Neural cell (in vitro differentiated cells): ENCODE data around the gene ANP32B. TPM values are rescaled to one million over a fixed set of nuclear protein-coding genes. Genes with fewer than 3 reads are reported as not detected.

Source experiments
- H2AFZ ChIP-seq: fragments of 200-600, 300-800 bp; sonication (generic), shearing (Covaris generic); 2 replicates; pipeline ENCODE4 v1.6.0; 2014; ENCODE audit warnings: low read depth, mild to moderate bottlenecking, antibody characterized with exemption, low read length, moderate library complexity
- H3F3A ChIP-seq: fragments of 200-600 bp; shearing (Covaris generic); 2 replicates; pipeline ENCODE4 v1.6.1; 2016; ENCODE audit warnings: mild to moderate bottlenecking, moderate library complexity, mixed read lengths, antibody characterized with exemption, low read length; ENCODE audit not compliant: insufficient read depth, poor library complexity, severe bottlenecking
- H3K27ac ChIP-seq: fragments of 200-600, 300-800 bp; sonication (generic), shearing (Covaris generic); 2 replicates; pipeline ENCODE4 v1.5.1; 2014; ENCODE audit warnings: mild to moderate bottlenecking, low read length, moderate library complexity
- H3K27me3 ChIP-seq: fragments of 300-800, 200-600 bp; sonication (generic), shearing (Covaris generic); 2 replicates; pipeline ENCODE4 v1.6.0; 2014; ENCODE audit warnings: mild to moderate bottlenecking, low read depth, low read length, moderate library complexity; ENCODE audit not compliant: insufficient read depth
- H3K36me3 ChIP-seq: fragments of 300-800, 200-600 bp; sonication (generic), shearing (Covaris generic); 2 replicates; pipeline ENCODE4 v1.5.1; 2014; ENCODE audit warnings: mild to moderate bottlenecking, antibody characterized with exemption, low read length, moderate library complexity; ENCODE audit not compliant: insufficient read depth
- H3K4me2 ChIP-seq: fragments of 300-800, 200-600 bp; sonication (generic), shearing (Covaris generic); 2 replicates; pipeline ENCODE4 v1.6.0; 2014; ENCODE audit warnings: mild to moderate bottlenecking, low read length
- H3K4me3 ChIP-seq: fragments of 300-800, 200-600 bp; sonication (generic), shearing (Covaris generic); 2 replicates; pipeline ENCODE4 v1.5.1; 2014; ENCODE audit warnings: mild to moderate bottlenecking, low read length, moderate library complexity
- H3K79me2 ChIP-seq: fragments of 200-600 bp; shearing (Covaris generic); replicated peaks from 2 replicates; pipeline ENCODE4 v1.6.0; 2014; ENCODE audit warnings: mild to moderate bottlenecking, low read length, moderate library complexity; ENCODE audit not compliant: insufficient read depth
- H3K9ac ChIP-seq: fragments of 300-800, 200-600 bp; sonication (generic), shearing (Covaris generic); 2 replicates; pipeline ENCODE4 v1.6.1; 2016; ENCODE audit warnings: mild to moderate bottlenecking, low read length, mixed read lengths
- H3K9me2 ChIP-seq: fragments of 200-600 bp; shearing (Covaris generic); 2 replicates; pipeline ENCODE4 v1.6.1; 2016; ENCODE audit warnings: mild to moderate bottlenecking, low read length, mixed read lengths; ENCODE audit not compliant: insufficient read depth
- H3K9me3 ChIP-seq: fragments of 200-600, 300-800 bp; sonication (generic), shearing (Covaris generic); 2 replicates; pipeline ENCODE4 v1.6.1; 2016; ENCODE audit warnings: mild to moderate bottlenecking, mixed run types, low read length, moderate library complexity, mixed read lengths
- H4K20me1 ChIP-seq: fragments of 200-600 bp; shearing (Covaris generic); 2 replicates; pipeline ENCODE4 v1.6.1; 2016; ENCODE audit warnings: mild to moderate bottlenecking, mixed run types; ENCODE audit not compliant: insufficient read depth
- EP300 ChIP-seq: fragments of 450-650 bp; conservative IDR thresholded peaks from 2 replicates; pipeline ENCODE4 v1.6.1; 2014; ENCODE audit warnings: antibody characterized with exemption, mild to moderate bottlenecking, moderate library complexity; ENCODE audit not compliant: poor library complexity, severe bottlenecking
- EZH2 ChIP-seq: fragments of 200-600, 300-800 bp; shearing (Covaris generic), sonication (generic); IDR thresholded peaks from 2 replicates; pipeline ENCODE4 v1.6.1; 2014; ENCODE audit warnings: antibody characterized with exemption, low read length, borderline replicate concordance, mild to moderate bottlenecking; ENCODE audit not compliant: insufficient read depth, poor library complexity, severe bottlenecking
- MXI1 ChIP-seq: fragments of 450-650 bp; conservative IDR thresholded peaks from 2 replicates; pipeline ENCODE4 v1.6.1; 2014; ENCODE audit warnings: antibody characterized with exemption, mild to moderate bottlenecking; ENCODE audit not compliant: poor library complexity, severe bottlenecking
- POLR2AphosphoS5 ChIP-seq: IDR thresholded peaks from 2 replicates; pipeline ENCODE4 v1.6.1; 2012
- RAD21 ChIP-seq: fragments of 450-650 bp; conservative IDR thresholded peaks from 2 replicates; pipeline ENCODE4 v1.6.1; 2014; ENCODE audit warnings: antibody characterized with exemption, mild to moderate bottlenecking, moderate library complexity
- SMC3 ChIP-seq: fragments of 450-650 bp; conservative IDR thresholded peaks from 2 replicates; pipeline ENCODE4 v1.6.1; 2014; ENCODE audit warnings: antibody characterized with exemption, mild to moderate bottlenecking, moderate library complexity; ENCODE audit not compliant: poor library complexity
- TAF1 ChIP-seq: IDR thresholded peaks from 2 replicates; pipeline ENCODE4 v1.6.1; 2012; ENCODE audit warnings: low read depth
- polyA plus RNA-seq: library from polyadenylated mRNA; depleted of rRNA; stranded (reverse); fragments of >200 nt; gene quantifications from 2 replicates; pipeline ENCODE4 v1.2.3, GENCODE V29; 2014
- TF ChIP-seq, protein P1 (sequence below): IDR thresholded peaks from 2 replicates; pipeline ENCODE4 v1.6.1; 2012; ENCODE audit warnings: borderline replicate concordance
- TF ChIP-seq, protein P2 (sequence below): fragments of 450-650 bp; IDR thresholded peaks from 2 replicates; pipeline ENCODE4 v1.5.1; 2014; ENCODE audit warnings: antibody characterized with exemption, mild to moderate bottlenecking, moderate library complexity; ENCODE audit not compliant: poor library complexity, severe bottlenecking

Gene ANP32B
- polyA plus RNA-seq, 1 donor from 2014 or later, result 4.1 TPM

DNA sequence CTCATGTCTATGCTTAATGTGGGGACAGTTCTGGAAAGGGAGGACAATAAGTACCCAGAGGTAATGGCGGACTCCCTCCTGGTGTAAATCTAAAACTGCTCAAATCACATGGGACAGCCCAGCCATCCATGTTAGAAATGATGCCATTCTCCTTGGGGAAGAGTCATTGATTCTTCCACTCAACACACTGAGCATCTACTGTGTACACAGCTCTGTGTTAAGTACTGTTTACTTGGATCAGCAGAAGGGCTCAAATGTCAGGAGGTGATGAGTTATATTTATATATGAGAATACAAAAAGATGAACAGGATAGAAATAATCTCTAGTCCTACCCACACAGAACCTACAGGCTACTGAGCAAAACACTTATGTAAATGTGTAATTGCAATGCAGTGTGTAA is 41.6 kb downstream of the ANP32B start:
- Histone ChIP-seq H3K9me3 (no peaks in the 10 kb centered on the region), H3K79me2 (no peaks in the 10 kb centered on the region), H3F3A (no peaks in the 10 kb centered on the region), H3K27me3 (no peaks in the 10 kb centered on the region), H3K9ac (no peak overlapping the region), H2AFZ (no peak overlapping the region), H3K4me2 (no peak overlapping the region), H3K27ac (no peak overlapping the region), H3K36me3 (no peaks in the 10 kb centered on the region), H4K20me1 (no peaks in the 10 kb centered on the region), H3K9me2 (no peaks in the 10 kb centered on the region), H3K4me3 (no peak overlapping the region)
- TF ChIP-seq POLR2AphosphoS5, result no peak
- TF ChIP-seq EZH2, result no peak
- TF ChIP-seq TAF1, result no peak
- TF ChIP-seq RAD21, result no peak
- TF ChIP-seq, protein P1, sequence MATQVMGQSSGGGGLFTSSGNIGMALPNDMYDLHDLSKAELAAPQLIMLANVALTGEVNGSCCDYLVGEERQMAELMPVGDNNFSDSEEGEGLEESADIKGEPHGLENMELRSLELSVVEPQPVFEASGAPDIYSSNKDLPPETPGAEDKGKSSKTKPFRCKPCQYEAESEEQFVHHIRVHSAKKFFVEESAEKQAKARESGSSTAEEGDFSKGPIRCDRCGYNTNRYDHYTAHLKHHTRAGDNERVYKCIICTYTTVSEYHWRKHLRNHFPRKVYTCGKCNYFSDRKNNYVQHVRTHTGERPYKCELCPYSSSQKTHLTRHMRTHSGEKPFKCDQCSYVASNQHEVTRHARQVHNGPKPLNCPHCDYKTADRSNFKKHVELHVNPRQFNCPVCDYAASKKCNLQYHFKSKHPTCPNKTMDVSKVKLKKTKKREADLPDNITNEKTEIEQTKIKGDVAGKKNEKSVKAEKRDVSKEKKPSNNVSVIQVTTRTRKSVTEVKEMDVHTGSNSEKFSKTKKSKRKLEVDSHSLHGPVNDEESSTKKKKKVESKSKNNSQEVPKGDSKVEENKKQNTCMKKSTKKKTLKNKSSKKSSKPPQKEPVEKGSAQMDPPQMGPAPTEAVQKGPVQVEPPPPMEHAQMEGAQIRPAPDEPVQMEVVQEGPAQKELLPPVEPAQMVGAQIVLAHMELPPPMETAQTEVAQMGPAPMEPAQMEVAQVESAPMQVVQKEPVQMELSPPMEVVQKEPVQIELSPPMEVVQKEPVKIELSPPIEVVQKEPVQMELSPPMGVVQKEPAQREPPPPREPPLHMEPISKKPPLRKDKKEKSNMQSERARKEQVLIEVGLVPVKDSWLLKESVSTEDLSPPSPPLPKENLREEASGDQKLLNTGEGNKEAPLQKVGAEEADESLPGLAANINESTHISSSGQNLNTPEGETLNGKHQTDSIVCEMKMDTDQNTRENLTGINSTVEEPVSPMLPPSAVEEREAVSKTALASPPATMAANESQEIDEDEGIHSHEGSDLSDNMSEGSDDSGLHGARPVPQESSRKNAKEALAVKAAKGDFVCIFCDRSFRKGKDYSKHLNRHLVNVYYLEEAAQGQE, result no peak
- TF ChIP-seq SMC3, result no peak

DNA sequence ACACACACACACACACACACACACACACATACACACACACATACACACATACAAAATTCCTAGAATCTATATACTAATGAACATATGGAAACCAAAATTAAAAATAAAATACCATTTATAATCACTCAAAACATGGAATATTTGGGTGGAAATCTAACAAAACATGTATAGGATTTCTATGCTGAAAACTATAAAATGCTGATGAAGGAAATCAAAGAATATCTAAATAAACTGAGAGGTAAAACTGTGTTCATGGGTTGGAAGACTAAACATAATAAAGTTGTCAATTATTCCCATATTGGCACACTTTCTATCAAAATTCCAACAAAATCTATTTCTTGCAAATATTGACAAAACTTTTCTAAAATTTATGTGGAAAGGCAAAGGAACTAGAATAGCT is 48.0 kb downstream of the ANP32B start:
- no peak overlapping the region for H3K4me2 ChIP-seq
- no peaks in the 10 kb centered on the region for H3K36me3 ChIP-seq
- no peak overlapping the region for H3K4me3 ChIP-seq
- no peak overlapping the region for H3K27ac ChIP-seq
- H3K9ac ChIP-seq, result no peak overlapping the region
- no peak overlapping the region for H2AFZ ChIP-seq
- H3K9me3 ChIP-seq, result no peaks in the 10 kb centered on the region
- no peaks in the 10 kb centered on the region for H3K79me2 ChIP-seq
- TF ChIP-seq, protein P2, sequence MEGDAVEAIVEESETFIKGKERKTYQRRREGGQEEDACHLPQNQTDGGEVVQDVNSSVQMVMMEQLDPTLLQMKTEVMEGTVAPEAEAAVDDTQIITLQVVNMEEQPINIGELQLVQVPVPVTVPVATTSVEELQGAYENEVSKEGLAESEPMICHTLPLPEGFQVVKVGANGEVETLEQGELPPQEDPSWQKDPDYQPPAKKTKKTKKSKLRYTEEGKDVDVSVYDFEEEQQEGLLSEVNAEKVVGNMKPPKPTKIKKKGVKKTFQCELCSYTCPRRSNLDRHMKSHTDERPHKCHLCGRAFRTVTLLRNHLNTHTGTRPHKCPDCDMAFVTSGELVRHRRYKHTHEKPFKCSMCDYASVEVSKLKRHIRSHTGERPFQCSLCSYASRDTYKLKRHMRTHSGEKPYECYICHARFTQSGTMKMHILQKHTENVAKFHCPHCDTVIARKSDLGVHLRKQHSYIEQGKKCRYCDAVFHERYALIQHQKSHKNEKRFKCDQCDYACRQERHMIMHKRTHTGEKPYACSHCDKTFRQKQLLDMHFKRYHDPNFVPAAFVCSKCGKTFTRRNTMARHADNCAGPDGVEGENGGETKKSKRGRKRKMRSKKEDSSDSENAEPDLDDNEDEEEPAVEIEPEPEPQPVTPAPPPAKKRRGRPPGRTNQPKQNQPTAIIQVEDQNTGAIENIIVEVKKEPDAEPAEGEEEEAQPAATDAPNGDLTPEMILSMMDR, result no peak
- no peak for TF ChIP-seq RAD21
- no peak for TF ChIP-seq MXI1
- TF ChIP-seq, protein P1, result no peak
- no peak for TF ChIP-seq EZH2
- TF ChIP-seq EP300, result no peak
- TF ChIP-seq POLR2AphosphoS5, result no peak
- no peak for TF ChIP-seq TAF1
- TF ChIP-seq SMC3, result no peak
- no peaks in the 10 kb centered on the region for H3K27me3 ChIP-seq
- no peaks in the 10 kb centered on the region for H3K9me2 ChIP-seq
- H3F3A ChIP-seq, result no peaks in the 10 kb centered on the region
- H4K20me1 ChIP-seq, result no peaks in the 10 kb centered on the region
